D341Med (cell line): ENCODE results near the gene ADAP2.
"Not testable (repeated sequence)": the region's sequence is repeated elsewhere in the genome, so short reads cannot be mapped to it uniquely, and the experiment has no call there.

ENCODE experiments used
- DNase-seq: peaks from one replicate; pipeline ENCODE4 v3.0.0; 2012; ENCODE audit warnings: low spot score

ADAP2 gene

GRCh38 chr17:30921544-30922196 is at the start of gene ADAP2:
Gene ADAP2, plus strand, starts transcription at chr17:30921945. Its CDS starts 70 bp downstream, at chr17:30922015.
- DNase-seq: peak; percentile 77

GRCh38 chr17:30886187-30886586 is 35.6 kb upstream of the ADAP2 start:
- no peak for DNase-seq

GRCh38 chr17:30894236-30894635 is 27.5 kb upstream of the ADAP2 start:
- DNase-seq: no peak

- no peak for DNase-seq
Observed at GRCh38 chr17:30897311-30897710, 24.4 kb upstream of the ADAP2 start.

- DNase-seq: peak; percentile 66
Observed at GRCh38 chr17:30905742-30906100, 16.0 kb upstream of the ADAP2 start.

- peak; percentile 96 for DNase-seq
Observed at GRCh38 chr17:30906101-30906911, 15.4 kb upstream of the ADAP2 start, which contains the start of gene TEFM. Gene TEFM, minus strand, starts transcription at chr17:30906238. Its CDS starts 40 bp downstream, at chr17:30906198.

GRCh38 chr17:30908717-30909420 is 12.9 kb upstream of the ADAP2 start:
- no peak for DNase-seq

GRCh38 chr17:30910151-30910550 is 11.6 kb upstream of the ADAP2 start:
- not testable (repeated sequence) for DNase-seq

- DNase-seq: no peak
Observed at GRCh38 chr17:30913955-30914354, 7.8 kb upstream of the ADAP2 start.

GRCh38 chr17:30915833-30916611 is 5.7 kb upstream of the ADAP2 start:
- no peak for DNase-seq

- DNase-seq: no peak
Observed at GRCh38 chr17:30917050-30917449, 4.7 kb upstream of the ADAP2 start.

- peak; percentile 31 for DNase-seq
Observed at GRCh38 chr17:30920282-30920681, 1.5 kb upstream of the ADAP2 start.

- no peak for DNase-seq
Observed at GRCh38 chr17:30920683-30921543, 832 bp upstream of the ADAP2 start.

GRCh38 chr17:30922235-30923030 is 688 bp downstream of the ADAP2 start:
- peak; percentile 74 for DNase-seq

- DNase-seq: peak; percentile 43
Observed at GRCh38 chr17:30924341-30924740, 2.6 kb downstream of the ADAP2 start.

- DNase-seq: no peak
Observed at GRCh38 chr17:30926516-30926915, 4.8 kb downstream of the ADAP2 start.

GRCh38 chr17:30927756-30928155 is 6.0 kb downstream of the ADAP2 start:
- no peak for DNase-seq

- DNase-seq: peak; percentile 38
Observed at GRCh38 chr17:30928584-30928983, 6.8 kb downstream of the ADAP2 start.

- DNase-seq: peak; percentile 37
Observed at GRCh38 chr17:30929081-30929633, 7.4 kb downstream of the ADAP2 start.

- not testable (repeated sequence) for DNase-seq
Observed at GRCh38 chr17:30929861-30930260, 8.1 kb downstream of the ADAP2 start.
